H1 (cell line): Measurements from ENCODE around the gene ZNF516. TPM values are rescaled to one million over a fixed set of nuclear protein-coding genes. Genes with fewer than 3 reads are reported as not detected.

ENCODE experiments used
- CTCF ChIA-PET: fragments of 300-600 bp; sonication (Branson Sonifier 250); formaldehyde crosslinking; loops from one replicate; lab custom pipeline; 2021; ENCODE audit not compliant: partially characterized antibody; lab: Charles Lee
- POLR2A ChIA-PET: fragments of 300-600 bp; sonication (Branson Sonifier 250); formaldehyde crosslinking; loops from one replicate; lab custom pipeline; 2021; ENCODE audit warnings: inconsistent platforms; ENCODE audit not compliant: partially characterized antibody; lab: Charles Lee
- DNase-seq, 2 experiments: peaks; one replicate each; pipeline versions ENCODE4 v3.0.0 to v3.0.0-alpha.2; 2010 to 2022; ENCODE audit warnings: low spot score in 2 of 2, low read depth in 1 of 2, mixed read lengths in 1 of 2
- FAIRE-seq: peaks from 2 replicates; lab custom pipeline; 2011; peaks lifted over from hg19 to GRCh38; lab: Jason Lieb, UNC
- H2AFZ ChIP-seq: 2 replicates; pipeline ENCODE4 v1.8.1; 2012; ENCODE audit warnings: low read length, inconsistent platforms
- H2AK5ac ChIP-seq: 2 replicates; pipeline ENCODE4 v1.6.1; 2013; ENCODE audit warnings: low read depth, low read length
- H2BK120ac ChIP-seq: replicated peaks from 2 replicates; pipeline ENCODE3; 2013; ENCODE audit warnings: low read depth, low read length, inconsistent platforms
- H2BK12ac ChIP-seq: 2 replicates; pipeline ENCODE4 v1.6.1; 2013; ENCODE audit warnings: low read depth, low read length
- H2BK15ac ChIP-seq: 2 replicates; pipeline ENCODE4 v1.6.1; 2013; ENCODE audit warnings: low read length
- H2BK20ac ChIP-seq: 2 replicates; pipeline ENCODE4 v1.6.1; 2013; ENCODE audit warnings: low read length
- H2BK5ac ChIP-seq: 2 replicates; pipeline ENCODE4 v1.6.1; 2013; ENCODE audit warnings: low read depth, low read length
- H3K14ac ChIP-seq: 2 replicates; pipeline ENCODE4 v1.6.1; 2013; ENCODE audit warnings: inconsistent platforms; ENCODE audit not compliant: insufficient read length
- H3K18ac ChIP-seq: 2 replicates; pipeline ENCODE4 v1.6.1; 2013; ENCODE audit warnings: low read length; ENCODE audit errors: extremely low read depth
- H3K23ac ChIP-seq: 2 replicates; pipeline ENCODE4 v1.6.1; 2013; ENCODE audit warnings: inconsistent platforms; ENCODE audit not compliant: insufficient read length
- H3K23me2 ChIP-seq: 2 replicates; pipeline ENCODE4 v1.6.1; 2013; ENCODE audit warnings: low read depth, low read length
- H3K27ac ChIP-seq: 2 replicates; pipeline ENCODE4 v1.6.1; 2011; ENCODE audit warnings: low read depth, low read length, inconsistent platforms
- H3K27me3 ChIP-seq, 4 experiments: replicated peaks in 1 of 4; 1 replicate in 1 of 4; 2 replicates in 3 of 4; pipeline versions ENCODE4 v1.6.1 to v1.8.1; 2011 to 2013; ENCODE audit warnings: low read length in 3 of 4, mild to moderate bottlenecking in 3 of 4, inconsistent platforms in 2 of 4, mixed read lengths in 2 of 4, moderate library complexity in 1 of 4; ENCODE audit not compliant: control insufficient read depth in 3 of 4, insufficient read depth in 3 of 4; ENCODE audit errors: extremely low read depth in 1 of 4
- H3K36me3 ChIP-seq, 4 experiments: 2 replicates each; pipeline versions ENCODE4 v1.6.1 to v1.8.1; 2011 to 2013; ENCODE audit warnings: mild to moderate bottlenecking in 4 of 4, low read length in 3 of 4, moderate library complexity in 2 of 4, control low read depth in 1 of 4, inconsistent platforms in 1 of 4; ENCODE audit not compliant: insufficient read depth in 4 of 4, control insufficient read depth in 2 of 4
- H3K4ac ChIP-seq: replicated peaks from 2 replicates; pipeline ENCODE3; 2013; ENCODE audit warnings: low read length, low read depth, mixed read lengths, inconsistent platforms; ENCODE audit not compliant: insufficient read length
- H3K4me1 ChIP-seq, 4 experiments: replicated peaks in 1 of 4; 1 replicate in 1 of 4; 2 replicates in 3 of 4; pipeline versions ENCODE4 v1.6.1 to v1.8.1; 2011 to 2013; ENCODE audit warnings: low read length in 3 of 4, inconsistent platforms in 2 of 4, mixed read lengths in 1 of 4; ENCODE audit not compliant: insufficient read depth in 4 of 4, control insufficient read depth in 3 of 4
- H3K4me2 ChIP-seq, 2 experiments: 2 replicates each; pipeline versions ENCODE4 v1.6.1 to v1.8.1; 2011 to 2013; ENCODE audit warnings: low read depth in 2 of 2, low read length in 2 of 2, control low read depth in 1 of 2, inconsistent platforms in 1 of 2, mild to moderate bottlenecking in 1 of 2; ENCODE audit not compliant: insufficient read depth in 1 of 2
- H3K4me3 ChIP-seq, 4 experiments: fragments of 200-600, 300-600 bp in 1 of 4; sonication (generic), shearing (Covaris generic), sonication (Bioruptor Twin) in 1 of 4; 2 replicates each; pipeline versions ENCODE4 v1.5.1 to v1.8.1; 2011 to 2016; ENCODE audit warnings: low read length in 4 of 4, low read depth in 3 of 4, control low read depth in 2 of 4, inconsistent platforms in 2 of 4, mild to moderate bottlenecking in 2 of 4, mixed read lengths in 1 of 4, moderate library complexity in 1 of 4; ENCODE audit not compliant: insufficient read depth in 2 of 4; ENCODE audit errors: extremely low read depth in 1 of 4
- H3K56ac ChIP-seq: replicated peaks from 2 replicates; pipeline ENCODE3; 2013; ENCODE audit warnings: low read depth, mild to moderate bottlenecking, mixed read lengths, low read length, inconsistent platforms; ENCODE audit not compliant: insufficient read length
- H3K79me1 ChIP-seq: 2 replicates; pipeline ENCODE4 v1.6.1; 2013; ENCODE audit warnings: low read depth, low read length, control low read depth
- H3K79me2 ChIP-seq, 2 experiments: 2 replicates each; pipeline versions ENCODE4 v1.6.1 to v1.8.1; 2012 to 2013; ENCODE audit warnings: low read length in 2 of 2, mild to moderate bottlenecking in 2 of 2, inconsistent platforms in 1 of 2; ENCODE audit not compliant: insufficient read depth in 2 of 2, control insufficient read depth in 1 of 2
- H3K9ac ChIP-seq, 4 experiments: replicated peaks in 1 of 4; 1 replicate in 1 of 4; 2 replicates in 3 of 4; pipeline versions ENCODE4 v1.6.1 to v1.8.1; 2011 to 2013; ENCODE audit warnings: low read depth in 3 of 4, low read length in 3 of 4, control low read depth in 2 of 4, mild to moderate bottlenecking in 2 of 4, moderate library complexity in 2 of 4, inconsistent platforms in 1 of 4; ENCODE audit errors: extremely low read depth in 1 of 4
- H3K9me3 ChIP-seq, 2 experiments: 2 replicates each; pipeline versions ENCODE4 v1.6.1 to v1.8.1; 2012 to 2013; ENCODE audit warnings: mild to moderate bottlenecking in 2 of 2, moderate library complexity in 2 of 2, control low read depth in 1 of 2, inconsistent platforms in 1 of 2, low read depth in 1 of 2, low read length in 1 of 2, mixed read lengths in 1 of 2; ENCODE audit not compliant: insufficient read depth in 2 of 2
- H4K20me1 ChIP-seq, 2 experiments: replicated peaks in 1 of 2; 2 replicates each; pipeline versions ENCODE3 to v1.8.1; 2011 to 2013; ENCODE audit warnings: inconsistent platforms in 2 of 2, low read length in 2 of 2, mild to moderate bottlenecking in 1 of 2; ENCODE audit not compliant: insufficient read depth in 2 of 2, control insufficient read depth in 1 of 2
- H4K5ac ChIP-seq: 2 replicates; pipeline ENCODE4 v1.6.1; 2013; ENCODE audit warnings: low read length, low read depth, mixed read lengths, inconsistent platforms; ENCODE audit not compliant: insufficient read length
- H4K8ac ChIP-seq: 2 replicates; pipeline ENCODE4 v1.8.0; 2013; ENCODE audit warnings: mild to moderate bottlenecking, moderate library complexity, low read length, inconsistent platforms; ENCODE audit not compliant: insufficient read depth; ENCODE audit errors: extremely low read depth
- H4K91ac ChIP-seq: replicated peaks from 2 replicates; pipeline ENCODE3; 2013; ENCODE audit warnings: low read length, mixed read lengths, inconsistent platforms; ENCODE audit not compliant: insufficient read length
- CTBP2 ChIP-seq: IDR thresholded peaks from 2 replicates; pipeline ENCODE4 v1.7.0; 2011; ENCODE audit warnings: borderline replicate concordance, mild to moderate bottlenecking, moderate library complexity, mixed read lengths, low read length; ENCODE audit not compliant: insufficient read depth, insufficient read length
- RAD21 ChIP-seq, 2 experiments: IDR thresholded peaks in 1 of 2; conservative IDR thresholded peaks in 1 of 2; 2 replicates each; pipeline ENCODE4 v1.6.1; 2011; ENCODE audit warnings: low read depth in 2 of 2, low read length in 2 of 2, improper control_type of control experiment in 1 of 2, inconsistent platforms in 1 of 2, mild to moderate bottlenecking in 1 of 2, moderate library complexity in 1 of 2
- RBBP5 ChIP-seq: IDR thresholded peaks from 2 replicates; pipeline ENCODE4 v1.7.1; 2012; ENCODE audit warnings: low read depth, mild to moderate bottlenecking, inconsistent platforms, low read length, moderate library complexity, borderline replicate concordance
- WGBS, 2 experiments: shearing (Covaris generic) in 1 of 2; methylation state at CpG; one replicate each; pipeline versions ENCODE4 v1.1.6 to v1.1.7; 2013 to 2015; ENCODE audit warnings: low lambda C conversion rate in 2 of 2, mixed read lengths in 2 of 2, inconsistent platforms in 1 of 2, low coverage in 1 of 2, missing lambda C conversion rate in 1 of 2; ENCODE audit not compliant: insufficient replicate concordance in 2 of 2, insufficient coverage in 1 of 2, insufficient read length in 1 of 2; ENCODE audit errors: extremely low coverage in 1 of 2, missing lambda C conversion rate in 1 of 2; 5-methylcytosine and 5-hydroxymethylcytosine counted together
- polyA plus RNA-seq, 7 experiments: library from polyadenylated mRNA; depleted of rRNA in 3 of 7; stranded (reverse) in 5 of 7; unstranded in 2 of 7; fragments of >200 nt in 5 of 7; fragments of 200-250 nt in 2 of 7; gene quantifications; 1 replicate in 5 of 7; 2 replicates in 1 of 7; 4 replicates in 1 of 7; pipeline versions ENCODE4 v1.2.1 to v1.2.3, GENCODE V29; 2011 to 2013; ENCODE audit warnings: missing spikeins in 2 of 7, mixed read lengths in 2 of 7
- total RNA-seq: library from RNA; stranded (reverse); fragmentation: NEBNext Ultra II Directional; extraction: Animal tissue kit (Norgen Biotek cat#: 25700); gene quantifications from 2 replicates; pipeline ENCODE4 v1.2.1, GENCODE V29; 2021

ZNF516 gene
- total and polyA plus RNA-seq, 2 of the 8 experiments (the other 6 are each of a cell fraction or from before 2014, with no cell fraction given): 7.3 to 17.0 TPM

- H4K20me1 ChIP-seq: no peaks in the 10 kb centered on the region
- H3K23me2 ChIP-seq: no peaks in the 10 kb centered on the region
- H3K27ac ChIP-seq: no peak overlapping the region
- no peak overlapping the region for H2BK120ac ChIP-seq
- 87% methylated on average over 19 of the region's 19 CpGs; no CpG with 5 or more reads in 1 of the 2 experiments for WGBS, 2 experiments
- H3K9ac ChIP-seq: no peak overlapping the region
- CTCF ChIA-PET: interaction anchor here (0.5 to 2.0 kb wide), 12 partner anchors 12 to 1718 kb away, joined by 3 to 13 read pairs (median 4); no protein-coding TSS in a partner anchor
- H3K4me2 ChIP-seq: no peak overlapping the region
- H3K56ac ChIP-seq: no peak overlapping the region
- H3K9me3 ChIP-seq: no peaks in the 10 kb centered on the region
- H4K91ac ChIP-seq: no peak overlapping the region
- peaks cover 0 to 8% (median 2%) of the 10 kb centered on the region in 4 experiments; a peak in 3 of 8 replicates for H3K36me3 ChIP-seq
- no peak overlapping the region for H3K4me3 ChIP-seq
- no peak overlapping the region for H3K23ac ChIP-seq
- H3K4me1 ChIP-seq: peaks cover 0 to 3% (median 0%) of the 10 kb centered on the region in 4 experiments; a peak in 3 of 7 replicates
- H2BK20ac ChIP-seq: no peak overlapping the region
- no peak overlapping the region for H2AFZ ChIP-seq
- H2BK5ac ChIP-seq: no peak overlapping the region
- H3K18ac ChIP-seq: no peak overlapping the region
- no peak overlapping the region for H2AK5ac ChIP-seq
- FAIRE-seq: no peak
- no peak overlapping the region for H3K14ac ChIP-seq
- no peak for DNase-seq
- POLR2A ChIA-PET: no interaction called here
- no peak overlapping the region for H4K5ac ChIP-seq
- H3K79me2 ChIP-seq: no peaks in the 10 kb centered on the region
- TF ChIP-seq RAD21 (IDR thresholded peaks at IDR 0.05 in 1 of 2, conservative IDR thresholded peaks at IDR 0.05 in 1 of 2; ENCODE audit: low read depth in 2 of 2, low read length in 2 of 2): no peak
- no peak for TF ChIP-seq RBBP5
- no peak for TF ChIP-seq CTBP2
- peaks cover 2% of the 10 kb centered on the region for H3K79me1 ChIP-seq
- no peak overlapping the region for H2BK15ac ChIP-seq
- H3K27me3 ChIP-seq: no peaks in the 10 kb centered on the region
- H2BK12ac ChIP-seq: no peak overlapping the region
- H3K4ac ChIP-seq: no peak overlapping the region
- H4K8ac ChIP-seq: no peak overlapping the region
These were observed 114.8 kb downstream of the ZNF516 start for GRCh38 chr18:76380127-76380729.
